ENCODE data around the gene KIFC3.

DNA sequence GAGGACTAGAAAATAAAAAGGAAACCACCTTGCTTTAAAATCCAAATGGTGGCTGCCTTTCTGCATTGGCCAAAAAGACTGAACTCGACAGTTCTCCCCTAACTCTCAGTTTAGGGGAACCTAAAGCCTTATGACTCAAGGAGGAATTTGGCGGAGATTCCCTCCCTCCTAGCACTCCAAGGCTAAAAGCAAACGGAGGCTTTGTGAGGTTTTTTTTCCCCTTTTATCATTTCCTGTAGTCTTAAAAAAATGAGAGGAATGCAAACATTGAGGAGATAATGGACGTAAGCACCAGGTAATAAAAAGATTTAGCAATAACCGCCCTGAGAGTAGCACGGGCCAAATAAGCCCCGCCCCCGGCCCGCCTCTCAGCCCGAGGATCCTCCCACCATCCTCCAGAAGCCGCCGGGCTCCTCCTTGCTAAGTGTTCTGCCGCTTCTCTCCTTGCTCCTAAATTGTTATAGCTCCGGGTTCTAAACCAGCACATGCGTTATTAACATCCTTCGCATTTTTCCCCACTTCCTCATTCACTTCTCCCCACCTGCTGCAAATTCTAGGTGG, 5.8 kb upstream of the KIFC3 start:
- TF ChIP-seq, protein P1, sequence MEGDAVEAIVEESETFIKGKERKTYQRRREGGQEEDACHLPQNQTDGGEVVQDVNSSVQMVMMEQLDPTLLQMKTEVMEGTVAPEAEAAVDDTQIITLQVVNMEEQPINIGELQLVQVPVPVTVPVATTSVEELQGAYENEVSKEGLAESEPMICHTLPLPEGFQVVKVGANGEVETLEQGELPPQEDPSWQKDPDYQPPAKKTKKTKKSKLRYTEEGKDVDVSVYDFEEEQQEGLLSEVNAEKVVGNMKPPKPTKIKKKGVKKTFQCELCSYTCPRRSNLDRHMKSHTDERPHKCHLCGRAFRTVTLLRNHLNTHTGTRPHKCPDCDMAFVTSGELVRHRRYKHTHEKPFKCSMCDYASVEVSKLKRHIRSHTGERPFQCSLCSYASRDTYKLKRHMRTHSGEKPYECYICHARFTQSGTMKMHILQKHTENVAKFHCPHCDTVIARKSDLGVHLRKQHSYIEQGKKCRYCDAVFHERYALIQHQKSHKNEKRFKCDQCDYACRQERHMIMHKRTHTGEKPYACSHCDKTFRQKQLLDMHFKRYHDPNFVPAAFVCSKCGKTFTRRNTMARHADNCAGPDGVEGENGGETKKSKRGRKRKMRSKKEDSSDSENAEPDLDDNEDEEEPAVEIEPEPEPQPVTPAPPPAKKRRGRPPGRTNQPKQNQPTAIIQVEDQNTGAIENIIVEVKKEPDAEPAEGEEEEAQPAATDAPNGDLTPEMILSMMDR (IDR thresholded peaks at IDR 0.05), result no peak
- TF ChIP-seq POLR2A (IDR thresholded peaks at IDR 0.05), result peak in 1 of 2 donors; percentile 39

Measured in uterus (tissue), 2 donors.